ENCODE data around the gene BTBD2. TPM values are rescaled to one million over a fixed set of nuclear protein-coding genes. Genes with fewer than 3 reads are reported as not detected.
A peak's percentile ranks its signal among the peaks of the same experiment; 100 is the strongest.
"Not testable (repeated sequence)": the region's sequence is repeated elsewhere in the genome, so short reads cannot be mapped to it uniquely, and the experiment has no call there.

The BTBD2 gene
- total RNA-seq, 2 experiments from 2014 or later, result 37.4 to 52.7 TPM

GRCh38 chr19:2040647-2041432 lies 25.3 kb upstream of the BTBD2 start:
- CTCF ChIA-PET, result interaction anchor here (0.9 to 3.4 kb wide), 6 partner anchors 11 to 111 kb away, joined by 3 to 16 read pairs (median 6); partner anchors contain the start of gene MKNK2
- no peak for DNase-seq
- Mint-ChIP-seq H3K36me3 (peaks cover 9% of the 10 kb centered on the region), H3K27me3 (no peaks in the 10 kb centered on the region), H3K27ac (peak overlapping the region; percentile 80), H3K4me3 (no peak overlapping the region), H3K4me1 (peaks cover 26% of the 10 kb centered on the region), H3K9me3 (ENCODE audit: low read depth) (no peaks in the 10 kb centered on the region)
- no peak for ATAC-seq

DNA sequence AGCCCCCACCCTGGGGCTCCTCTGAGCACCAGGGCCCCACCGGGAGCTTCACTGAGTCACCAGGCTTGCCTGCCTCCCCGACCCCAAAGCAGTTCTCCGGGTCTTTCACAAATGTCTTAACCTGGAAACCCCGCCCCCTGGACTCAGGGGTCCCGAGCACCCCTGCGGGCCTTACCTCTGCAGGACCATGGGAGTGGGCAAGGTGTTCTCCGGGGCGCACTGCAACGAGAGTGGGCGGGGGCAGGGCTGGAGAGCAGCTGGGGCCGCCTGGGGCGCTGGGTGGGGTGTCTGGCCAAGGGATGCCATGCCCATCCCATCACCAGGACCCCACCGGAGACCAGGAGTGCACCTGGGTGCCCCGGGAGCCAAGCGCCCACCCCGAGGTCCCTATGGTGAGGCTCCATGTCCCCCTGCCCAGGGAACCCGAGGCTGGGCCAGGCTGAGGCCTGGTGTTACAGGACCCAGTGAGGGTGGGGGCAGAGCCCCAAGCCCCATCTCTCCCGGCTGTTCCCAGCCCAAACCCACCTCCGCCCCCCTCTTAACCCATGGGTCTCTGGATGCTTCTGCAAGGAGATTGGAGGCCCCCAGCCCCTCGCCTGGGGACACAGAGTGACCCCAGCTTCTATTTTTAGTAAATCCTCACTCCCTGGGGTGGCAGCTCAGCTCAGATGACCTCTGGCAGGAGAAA lies 24.6 kb upstream of the BTBD2 start:
- DNase-seq, result peak; percentile 42
- ATAC-seq, result no peak
- H3K27me3 Mint-ChIP-seq, result no peaks in the 10 kb centered on the region
- peaks cover 28% of the 10 kb centered on the region for H3K4me1 Mint-ChIP-seq
- H3K36me3 Mint-ChIP-seq, result peaks cover 9% of the 10 kb centered on the region
- H3K9me3 Mint-ChIP-seq (ENCODE audit: low read depth), result no peaks in the 10 kb centered on the region
- no peak overlapping the region for H3K27ac Mint-ChIP-seq
- CTCF ChIA-PET, result interaction anchor here (0.9 to 2.6 kb wide), 4 partner anchors 12 to 110 kb away, joined by 3 to 9 read pairs (median 4); partner anchors contain the start of gene MKNK2
- H3K4me3 Mint-ChIP-seq, result no peak overlapping the region

GRCh38 chr19:2039089-2039958 lies 23.8 kb upstream of the BTBD2 start:
- Mint-ChIP-seq H3K9me3 (ENCODE audit: low read depth) (no peaks in the 10 kb centered on the region), H3K4me3 (no peak overlapping the region), H3K4me1 (peaks cover 27% of the 10 kb centered on the region), H3K27me3 (no peaks in the 10 kb centered on the region), H3K36me3 (peaks cover 7% of the 10 kb centered on the region), H3K27ac (no peak overlapping the region)
- DNase-seq (no peak), ATAC-seq (no peak)
- CTCF ChIA-PET, result interaction anchor here (0.9 to 2.6 kb wide), 4 partner anchors 12 to 110 kb away, joined by 3 to 9 read pairs (median 4); partner anchors contain the start of gene MKNK2

GRCh38 chr19:2038284-2039088 lies 23.0 kb upstream of the BTBD2 start:
- no peak overlapping the region for H3K27ac Mint-ChIP-seq
- ATAC-seq (no peak), DNase-seq (no peak)
- no peak overlapping the region for H3K4me3 Mint-ChIP-seq
- no peaks in the 10 kb centered on the region for H3K27me3 Mint-ChIP-seq
- CTCF ChIA-PET, result interaction anchor here (1.1 to 2.6 kb wide), 3 partner anchors 13 to 32 kb away, joined by 3 to 9 read pairs (median 6); partner anchors contain the start of gene MKNK2
- H3K9me3 Mint-ChIP-seq (ENCODE audit: low read depth), result no peaks in the 10 kb centered on the region
- H3K4me1 Mint-ChIP-seq, result peaks cover 22% of the 10 kb centered on the region
- H3K36me3 Mint-ChIP-seq, result peaks cover 6% of the 10 kb centered on the region

DNA sequence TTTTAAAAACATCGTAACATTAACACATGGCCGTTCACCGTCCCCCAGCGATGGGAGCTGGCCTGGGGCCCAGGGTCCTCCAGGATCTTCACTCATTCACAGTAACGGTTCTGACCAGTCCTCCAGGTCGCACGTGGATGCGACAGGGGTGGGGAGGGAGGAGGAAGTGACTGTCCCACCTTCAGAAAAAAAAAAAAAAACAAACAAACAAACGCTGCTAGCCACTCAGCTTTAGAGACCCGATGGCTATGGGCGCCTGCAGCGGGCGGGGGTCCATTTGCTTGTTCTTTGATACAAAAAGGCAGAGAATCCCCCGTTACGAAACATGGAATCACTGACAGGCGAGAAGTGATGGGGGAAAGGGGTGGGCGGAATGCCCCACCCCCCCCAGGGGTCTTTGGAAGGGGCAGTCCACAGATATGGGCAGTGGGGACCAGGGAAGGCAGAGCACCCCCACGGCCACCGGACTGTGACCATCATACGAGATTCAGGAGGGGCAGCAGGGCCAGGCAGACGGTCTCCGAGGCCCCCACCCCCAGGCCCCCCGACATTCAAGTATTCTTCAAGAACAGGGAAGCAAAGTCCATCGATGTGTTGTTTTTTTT lies 22.2 kb upstream of the BTBD2 start:
- no peak for ATAC-seq
- Mint-ChIP-seq H3K27me3 (no peaks in the 10 kb centered on the region), H3K4me1 (peaks cover 21% of the 10 kb centered on the region), H3K9me3 (ENCODE audit: low read depth) (no peaks in the 10 kb centered on the region), H3K36me3 (peaks cover 4% of the 10 kb centered on the region), H3K4me3 (no peak overlapping the region), H3K27ac (no peak overlapping the region)
- CTCF ChIA-PET, result interaction anchor here (1.9 kb wide), 1 partner anchor 19 kb away, joined by 6 read pairs; no protein-coding TSS in a partner anchor
- no peak for DNase-seq

- peaks cover 4% of the 10 kb centered on the region for H3K36me3 Mint-ChIP-seq
- peaks cover 26% of the 10 kb centered on the region for H3K4me1 Mint-ChIP-seq
- H3K27ac Mint-ChIP-seq, result no peak overlapping the region
- CTCF ChIA-PET, result no interaction called here
- H3K9me3 Mint-ChIP-seq (ENCODE audit: low read depth), result no peaks in the 10 kb centered on the region
- no peaks in the 10 kb centered on the region for H3K27me3 Mint-ChIP-seq
- H3K4me3 Mint-ChIP-seq, result no peak overlapping the region
- DNase-seq, result no peak
- ATAC-seq, result no peak
Observed at GRCh38 chr19:2036424-2036823, 20.9 kb upstream of the BTBD2 start.

DNA sequence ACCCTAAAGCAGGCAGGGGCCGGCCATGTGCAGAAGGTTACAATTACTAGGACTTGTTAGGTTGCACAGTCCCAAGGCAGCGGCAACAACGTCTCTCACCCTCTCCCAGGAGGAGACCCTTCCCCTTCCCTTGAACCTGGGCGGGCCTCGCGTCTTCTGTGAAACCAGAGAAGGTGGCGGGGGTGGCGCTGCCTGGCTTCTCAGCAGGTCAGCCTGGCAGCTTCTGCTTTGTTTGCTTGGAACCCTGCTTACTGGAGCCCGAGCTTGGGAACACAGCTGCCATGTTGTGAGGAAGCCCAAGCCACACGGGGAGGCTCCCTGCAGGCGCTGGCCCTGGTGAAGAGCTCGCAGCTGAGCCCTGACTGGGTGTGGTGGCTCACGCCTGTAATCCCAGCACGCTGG lies 20.1 kb upstream of the BTBD2 start:
- peaks cover 2% of the 10 kb centered on the region for H3K36me3 Mint-ChIP-seq
- no peak overlapping the region for H3K4me3 Mint-ChIP-seq
- ATAC-seq (no peak), DNase-seq (peak; percentile 40)
- H3K9me3 Mint-ChIP-seq (ENCODE audit: low read depth), result no peaks in the 10 kb centered on the region
- peaks cover 22% of the 10 kb centered on the region for H3K4me1 Mint-ChIP-seq
- H3K27ac Mint-ChIP-seq, result no peak overlapping the region
- CTCF ChIA-PET, result interaction anchor here (0.7 to 2.1 kb wide), 4 partner anchors 7 to 34 kb away, joined by 3 to 8 read pairs (median 3); no protein-coding TSS in a partner anchor
- H3K27me3 Mint-ChIP-seq, result no peaks in the 10 kb centered on the region

GRCh38 chr19:2034729-2035589 lies 19.4 kb upstream of the BTBD2 start:
- DNase-seq (peak; percentile 77), ATAC-seq (peak; percentile 64)
- CTCF ChIA-PET, result interaction anchor here (0.7 to 2.1 kb wide), 6 partner anchors 8 to 105 kb away, joined by 3 to 8 read pairs (median 3); no protein-coding TSS in a partner anchor
- H3K27ac Mint-ChIP-seq, result no peak overlapping the region
- no peak overlapping the region for H3K4me3 Mint-ChIP-seq
- H3K36me3 Mint-ChIP-seq, result no peaks in the 10 kb centered on the region
- no peaks in the 10 kb centered on the region for H3K27me3 Mint-ChIP-seq
- H3K9me3 Mint-ChIP-seq (ENCODE audit: low read depth), result no peaks in the 10 kb centered on the region
- H3K4me1 Mint-ChIP-seq, result peaks cover 22% of the 10 kb centered on the region

GRCh38 chr19:2034253-2034652 lies 18.7 kb upstream of the BTBD2 start:
- not testable (repeated sequence) for H3K36me3 Mint-ChIP-seq; H3K4me3 Mint-ChIP-seq; H3K27me3 Mint-ChIP-seq; H3K27ac Mint-ChIP-seq; ATAC-seq; DNase-seq; H3K9me3 Mint-ChIP-seq (ENCODE audit: low read depth)
- peaks cover 22% of the 10 kb centered on the region for H3K4me1 Mint-ChIP-seq
- CTCF ChIA-PET, result interaction anchor here (1.2 to 2.1 kb wide), 2 partner anchors 9 to 22 kb away, joined by 3 to 8 read pairs; no protein-coding TSS in a partner anchor

DNA sequence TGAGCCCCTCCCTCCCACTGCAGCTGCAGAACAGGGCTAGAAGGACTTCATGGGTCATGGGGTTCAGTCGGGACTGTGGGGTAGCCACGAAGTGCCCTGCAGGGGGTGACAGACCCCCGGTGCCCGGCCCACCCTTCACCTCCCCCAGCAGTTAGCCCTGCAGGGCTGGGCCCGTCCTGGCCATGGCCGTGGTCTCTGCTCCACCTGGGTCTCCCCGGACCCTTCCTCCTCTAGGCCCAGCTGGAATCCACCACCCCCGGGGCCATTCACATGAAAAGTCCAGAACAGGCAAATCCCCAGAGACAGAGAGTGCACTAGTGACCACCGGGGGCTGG lies 18.3 kb upstream of the BTBD2 start:
- no peak overlapping the region for H3K4me3 Mint-ChIP-seq

DNA sequence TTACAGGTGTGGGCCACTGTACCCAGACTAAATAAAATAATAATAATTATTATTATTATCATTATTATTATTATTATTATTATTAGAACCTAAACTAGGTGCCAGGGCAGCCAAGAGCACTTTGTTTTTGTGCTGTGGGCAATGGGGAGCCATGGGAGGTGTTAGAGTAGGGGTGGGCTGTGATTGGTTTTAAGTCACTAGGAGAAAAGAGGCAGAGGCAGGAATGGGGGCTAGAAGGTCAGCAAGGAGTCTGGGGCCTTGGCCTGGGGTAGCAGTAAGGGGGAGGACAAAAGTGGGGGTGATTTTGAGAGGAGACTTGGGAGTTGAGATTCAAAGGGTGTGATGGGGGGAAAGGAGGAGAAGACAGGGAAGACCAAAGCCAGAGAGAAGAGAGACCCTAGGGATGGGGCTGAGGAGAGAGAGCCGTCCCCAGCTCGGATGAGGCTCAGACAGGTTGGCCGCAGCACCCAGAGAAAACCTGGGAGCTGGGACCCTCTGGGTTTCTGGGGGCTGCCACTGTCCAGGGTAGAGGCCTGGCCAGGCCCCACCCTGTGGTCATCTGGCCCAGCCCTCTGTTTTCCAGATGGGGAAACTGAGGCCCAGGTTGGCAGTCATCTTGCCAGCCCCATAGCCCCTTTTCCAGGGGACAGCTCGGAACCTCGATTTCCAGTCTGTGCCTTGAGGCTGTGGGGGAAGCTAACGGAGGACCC lies 17.8 kb upstream of the BTBD2 start:
- Mint-ChIP-seq H3K36me3 (no peaks in the 10 kb centered on the region), H3K27me3 (no peaks in the 10 kb centered on the region), H3K27ac (no peak overlapping the region), H3K9me3 (ENCODE audit: low read depth) (no peaks in the 10 kb centered on the region), H3K4me3 (no peak overlapping the region), H3K4me1 (peaks cover 24% of the 10 kb centered on the region)
- no peak for ATAC-seq
- DNase-seq, result no peak
- CTCF ChIA-PET, result interaction anchor here (0.9 to 2.1 kb wide), 4 partner anchors 10 to 136 kb away, joined by 3 to 14 read pairs (median 6); no protein-coding TSS in a partner anchor

More for the DNA sequence above, 18.3 kb upstream of the BTBD2 start:
- Mint-ChIP-seq H3K4me1 (peaks cover 22% of the 10 kb centered on the region), H3K27me3 (no peaks in the 10 kb centered on the region), H3K9me3 (ENCODE audit: low read depth) (no peaks in the 10 kb centered on the region), H3K27ac (no peak overlapping the region), H3K36me3 (no peaks in the 10 kb centered on the region)
- DNase-seq (no peak), ATAC-seq (no peak)
- CTCF ChIA-PET, result interaction anchor here (0.9 to 2.1 kb wide), 2 partner anchors 9 to 19 kb away, joined by 3 to 8 read pairs; no protein-coding TSS in a partner anchor

Measured in activated CD8-positive, alpha-beta memory T cell treated with anti-CD3 and anti-CD28 coated beads, Interleukin-2, amount 10 ng/mL, durations not matched to agents 7 days and 5 days (primary cell).